Hepatocyte (in vitro differentiated cells): Measurements from ENCODE around the gene SLC47A1. TPM values are rescaled to one million over a fixed set of nuclear protein-coding genes. Genes with fewer than 3 reads are reported as not detected.

Experiments used
- DNase-seq: peaks from one replicate; pipeline ENCODE4 v3.0.0-alpha.2; 2016; ENCODE audit warnings: low spot score
- H2AFZ ChIP-seq: fragments of 200-600 bp; sonication (generic); 2 replicates; pipeline ENCODE4 v1.6.0; 2016; ENCODE audit warnings: antibody characterized with exemption, mild to moderate bottlenecking
- H3K27ac ChIP-seq: fragments of 200-600 bp; sonication (generic); 2 replicates; pipeline ENCODE4 v1.5.1; 2016; ENCODE audit warnings: mild to moderate bottlenecking
- H3K27me3 ChIP-seq: fragments of 200-600 bp; sonication (generic); 2 replicates; pipeline ENCODE4 v1.6.1; 2016
- H3K36me3 ChIP-seq: fragments of 200-600 bp; sonication (generic); replicated peaks from 2 replicates; pipeline ENCODE4 v1.5.1; 2016; ENCODE audit warnings: low read depth; ENCODE audit not compliant: insufficient read depth
- H3K4me1 ChIP-seq: fragments of 200-600 bp; sonication (generic); 2 replicates; pipeline ENCODE4 v1.5.1; 2016; ENCODE audit warnings: mild to moderate bottlenecking, moderate library complexity; ENCODE audit not compliant: insufficient read depth
- H3K4me2 ChIP-seq: fragments of 200-600 bp; sonication (generic); 2 replicates; pipeline ENCODE4 v1.6.0; 2016
- H3K4me3 ChIP-seq: fragments of 200-600 bp; sonication (generic); 2 replicates; pipeline ENCODE4 v1.5.1; 2016; ENCODE audit warnings: mild to moderate bottlenecking
- H3K79me2 ChIP-seq: fragments of 200-600 bp; sonication (generic); 2 replicates; pipeline ENCODE4 v1.6.0; 2017; ENCODE audit warnings: mild to moderate bottlenecking
- H3K9me2 ChIP-seq: fragments of 200-600 bp; sonication (generic); replicated peaks from 2 replicates; pipeline ENCODE4 v1.6.0; 2017; ENCODE audit warnings: mild to moderate bottlenecking; ENCODE audit not compliant: insufficient read depth
- H3K9me3 ChIP-seq: fragments of 200-600 bp; sonication (generic); 2 replicates; pipeline ENCODE4 v1.5.1; 2016; ENCODE audit warnings: low read depth, mild to moderate bottlenecking
- H4K20me1 ChIP-seq: fragments of 200-600 bp; sonication (generic); 2 replicates; pipeline ENCODE4 v1.6.0; 2016; ENCODE audit warnings: mild to moderate bottlenecking; ENCODE audit not compliant: insufficient read depth, poor library complexity, severe bottlenecking
- CTCF ChIP-seq: fragments of 200-600 bp; sonication (generic); IDR thresholded peaks from 2 replicates; pipeline ENCODE4 v1.5.1; 2016; ENCODE audit warnings: antibody characterized with exemption, mild to moderate bottlenecking; ENCODE audit not compliant: poor library complexity
- EZH2 ChIP-seq: fragments of 200-600 bp; sonication (generic); IDR thresholded peaks from 2 replicates; pipeline ENCODE4 v1.6.1; 2016; ENCODE audit warnings: antibody characterized with exemption, mild to moderate bottlenecking, borderline replicate concordance
- EZH2phosphoT487 ChIP-seq: fragments of 200-600 bp; sonication (generic); IDR thresholded peaks from one replicate; pipeline ENCODE4 v1.6.1; 2018; ENCODE audit warnings: antibody characterized with exemption, mild to moderate bottlenecking, low read depth, moderate library complexity; ENCODE audit not compliant: unreplicated experiment, severe bottlenecking
- WGBS: methylation state at CpG from one replicate; pipeline ENCODE4 v1.1.6; 2016; ENCODE audit warnings: low lambda C conversion rate; ENCODE audit errors: missing lambda C conversion rate; 5-methylcytosine and 5-hydroxymethylcytosine counted together
- polyA plus RNA-seq: library from polyadenylated mRNA; unstranded; fragments of >200 nt; fragmentation: Nextera tagmentation; extraction: Ambion mirVana; gene quantifications from 2 replicates; pipeline ENCODE4 v1.2.1, GENCODE V29; 2016
- total RNA-seq: library from RNA; depleted of rRNA; stranded (reverse); fragments of >200 nt; gene quantifications from 2 replicates; pipeline ENCODE4 v1.2.3, GENCODE V29; 2014

The SLC47A1 gene
- total and polyA plus RNA-seq, 2 experiments from 2014 or later = 26.4 to 38.4 TPM

GRCh38 chr17:19618015-19618414 is 84.4 kb downstream of the SLC47A1 start:
- Histone ChIP-seq H3K9me2 (no peaks in the 10 kb centered on the region), H4K20me1 (no peaks in the 10 kb centered on the region), H3K79me2 (no peaks in the 10 kb centered on the region), H3K9me3 (no peaks in the 10 kb centered on the region), H3K36me3 (no peaks in the 10 kb centered on the region), H3K4me3 (no peak overlapping the region), H3K4me1 (no peaks in the 10 kb centered on the region), H3K27ac (no peak overlapping the region), H3K4me2 (no peak overlapping the region), H3K27me3 (no peaks in the 10 kb centered on the region), H2AFZ (no peak overlapping the region)
- TF ChIP-seq CTCF (no peak), EZH2phosphoT487 (no peak), EZH2 (no peak)
- 95% methylated on average over 3 of the region's 3 CpGs for WGBS
- no peak for DNase-seq

GRCh38 chr17:19619705-19620325 is 86.2 kb downstream of the SLC47A1 start:
- no peak overlapping the region for H2AFZ ChIP-seq
- H3K9me2 ChIP-seq = no peaks in the 10 kb centered on the region
- no peak overlapping the region for H3K27ac ChIP-seq
- no peaks in the 10 kb centered on the region for H4K20me1 ChIP-seq
- WGBS = 50% methylated on average over 2 of the region's 2 CpGs
- no peaks in the 10 kb centered on the region for H3K4me1 ChIP-seq
- DNase-seq = no peak
- H3K4me2 ChIP-seq = no peak overlapping the region
- H3K4me3 ChIP-seq = no peak overlapping the region
- H3K79me2 ChIP-seq = no peaks in the 10 kb centered on the region
- H3K9me3 ChIP-seq = no peaks in the 10 kb centered on the region
- H3K36me3 ChIP-seq = no peaks in the 10 kb centered on the region
- no peaks in the 10 kb centered on the region for H3K27me3 ChIP-seq
- no peak for TF ChIP-seq EZH2phosphoT487
- no peak for TF ChIP-seq CTCF
- TF ChIP-seq EZH2 = no peak

- WGBS = 92% methylated on average over 1 of the region's 1 CpG
- Histone ChIP-seq H2AFZ (no peak overlapping the region), H3K4me2 (no peak overlapping the region), H3K4me3 (no peak overlapping the region), H3K9me3 (no peaks in the 10 kb centered on the region), H4K20me1 (no peaks in the 10 kb centered on the region), H3K36me3 (no peaks in the 10 kb centered on the region), H3K27ac (no peak overlapping the region), H3K27me3 (no peaks in the 10 kb centered on the region), H3K4me1 (no peaks in the 10 kb centered on the region), H3K79me2 (no peaks in the 10 kb centered on the region), H3K9me2 (no peaks in the 10 kb centered on the region)
- TF ChIP-seq EZH2phosphoT487 (no peak), CTCF (no peak), EZH2 (no peak)
- no peak for DNase-seq
These were observed 88.0 kb downstream of the SLC47A1 start for GRCh38 chr17:19621697-19622096.
